GM21723 (cell line): ENCODE results near the gene KLHL26.

Experiments
- ATAC-seq: cut with Tn5 transposase; IDR thresholded peaks from one replicate; pipeline ENCODE4 v1.9.1; 2021; ENCODE audit warnings: mild to moderate bottlenecking, moderate library complexity; ENCODE audit not compliant: unreplicated experiment

KLHL26 gene

DNA sequence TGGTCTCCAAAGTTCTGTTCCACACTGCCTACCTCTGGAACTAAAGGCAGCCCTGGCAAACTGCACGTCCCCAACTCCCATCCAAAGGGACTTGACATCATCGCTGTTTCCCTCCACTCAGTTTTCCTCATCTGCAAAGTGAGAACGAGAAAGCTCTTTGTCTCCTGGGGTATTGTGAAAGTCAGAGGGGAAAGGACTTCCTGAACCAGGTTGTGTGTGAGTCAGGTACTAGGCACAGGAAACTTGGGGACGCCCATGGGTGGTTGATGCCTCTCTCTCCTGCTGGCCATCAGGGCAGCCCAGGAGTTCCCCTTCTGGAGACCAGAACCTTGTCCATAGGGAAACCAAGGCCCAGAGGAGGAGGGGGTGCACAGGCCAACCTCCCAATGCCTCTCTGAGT, 35.0 kb upstream of the KLHL26 start:
- no peak for ATAC-seq

GRCh38 chr19:18603255-18603957, 33.4 kb upstream of the KLHL26 start:
- no peak for ATAC-seq

DNA sequence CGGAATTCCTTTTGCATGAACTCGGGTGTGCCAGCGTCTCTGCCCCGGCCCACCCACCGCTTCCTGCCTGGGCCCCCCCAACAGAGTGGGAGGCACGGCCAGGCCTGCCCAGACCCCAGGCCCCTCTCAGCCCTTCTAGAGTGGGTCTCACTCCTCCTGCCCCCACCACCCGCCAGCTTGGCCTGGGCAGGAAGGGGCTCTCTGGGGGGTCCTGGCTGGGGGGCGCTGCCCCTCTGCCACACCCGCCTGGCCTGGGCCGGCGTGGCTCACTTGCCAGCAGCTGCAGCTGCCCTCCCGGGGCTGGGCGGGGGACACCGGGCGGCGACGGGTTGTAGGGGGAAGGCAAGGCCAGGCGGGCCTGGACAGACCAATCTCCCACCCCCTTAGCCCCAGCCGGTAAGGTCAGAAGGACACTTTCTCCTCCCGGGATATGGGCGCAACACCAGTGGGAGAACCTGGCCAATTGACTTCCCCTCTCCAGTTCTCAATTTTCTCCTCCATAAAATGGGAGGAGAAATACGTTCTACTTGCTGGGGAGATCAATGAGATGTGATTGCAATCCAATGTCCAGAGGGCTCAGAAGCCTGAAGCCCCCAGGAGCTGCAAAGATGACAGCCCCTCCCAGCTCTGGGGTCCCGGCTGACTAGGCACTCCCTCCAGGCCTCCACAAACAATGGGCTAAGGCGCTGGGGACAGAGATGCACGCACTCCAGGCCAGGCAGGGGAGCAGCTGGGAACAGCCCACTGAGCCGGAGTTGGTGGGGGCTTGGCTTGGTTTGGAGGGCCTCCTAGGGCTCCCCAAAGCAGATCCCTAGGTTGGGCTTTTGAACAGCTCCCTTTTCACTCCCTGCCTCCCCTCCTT, 32.6 kb upstream of the KLHL26 start:
- ATAC-seq = no peak

DNA sequence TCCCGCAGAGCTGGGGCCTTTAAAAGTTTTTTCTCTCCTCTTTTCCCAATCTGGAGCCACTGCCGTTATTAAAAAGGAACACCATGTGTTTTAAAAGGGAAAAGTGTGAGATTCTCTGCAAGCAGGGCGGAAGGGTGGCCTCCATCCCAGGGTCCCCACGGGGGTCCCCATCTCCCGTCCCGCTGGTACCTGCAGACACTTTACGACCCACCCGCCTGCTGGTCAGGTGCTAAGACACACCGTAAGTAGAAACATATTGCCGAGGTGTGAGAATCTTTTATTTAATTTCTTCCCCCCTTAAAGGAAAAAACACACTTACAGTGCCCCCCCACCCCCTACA, 32.0 kb upstream of the KLHL26 start:
- ATAC-seq = no peak

GRCh38 chr19:18605196-18605545, 31.7 kb upstream of the KLHL26 start:
- no peak for ATAC-seq

GRCh38 chr19:18605546-18606280, 31.1 kb upstream of the KLHL26 start:
- no peak for ATAC-seq

GRCh38 chr19:18606281-18607225, 30.3 kb upstream of the KLHL26 start, which contains the start of gene CRLF1:
Gene CRLF1 (minus strand): TSS chr19:18606799. CDS start chr19:18606656, 143 bp downstream.
- no peak for ATAC-seq

DNA sequence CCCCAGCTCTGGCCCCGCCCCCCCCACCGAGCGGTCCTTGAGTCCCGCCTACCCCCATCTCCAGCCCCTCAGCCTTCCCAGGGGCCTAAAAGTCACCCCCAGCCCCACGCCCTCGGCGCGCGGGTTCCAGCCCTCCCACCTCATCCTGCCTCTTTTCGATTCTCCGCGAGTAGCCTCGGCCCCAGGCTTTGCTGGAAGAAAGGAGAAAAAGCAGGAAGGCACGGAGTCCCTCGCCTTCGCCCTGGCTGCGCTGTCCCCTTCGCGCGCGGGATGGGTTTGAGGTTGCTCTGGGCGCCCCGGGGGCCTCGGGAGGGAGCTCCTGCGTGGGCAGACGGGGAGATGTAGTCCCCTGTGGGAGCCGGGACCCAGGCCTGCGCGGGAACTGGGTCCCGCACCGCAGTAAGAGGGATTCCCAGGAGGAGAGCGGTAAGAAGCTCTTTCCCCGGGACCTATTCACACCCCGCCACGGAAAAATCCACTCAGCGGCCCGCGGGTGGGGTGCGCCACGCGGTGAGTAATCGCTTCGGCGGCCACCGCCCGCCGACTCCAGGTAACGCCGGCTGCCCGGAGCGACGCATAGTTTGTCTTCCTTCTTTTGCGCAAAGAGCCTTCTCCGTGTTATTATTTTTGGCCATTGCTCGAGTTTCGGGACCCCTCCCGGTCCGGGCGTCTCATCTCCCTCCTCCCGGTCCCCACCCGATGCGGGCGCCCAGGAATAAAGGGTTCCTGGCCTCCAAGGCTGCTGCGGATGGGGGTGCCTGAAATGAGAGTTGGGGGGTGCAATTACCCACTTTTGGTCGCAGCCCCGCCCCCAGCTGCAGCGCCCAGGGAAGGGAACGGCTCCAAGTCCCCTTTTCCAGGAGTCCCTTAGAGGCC, 29.4 kb upstream of the KLHL26 start:
- no peak for ATAC-seq

GRCh38 chr19:18608102-18608804, 28.6 kb upstream of the KLHL26 start:
- no peak for ATAC-seq

DNA sequence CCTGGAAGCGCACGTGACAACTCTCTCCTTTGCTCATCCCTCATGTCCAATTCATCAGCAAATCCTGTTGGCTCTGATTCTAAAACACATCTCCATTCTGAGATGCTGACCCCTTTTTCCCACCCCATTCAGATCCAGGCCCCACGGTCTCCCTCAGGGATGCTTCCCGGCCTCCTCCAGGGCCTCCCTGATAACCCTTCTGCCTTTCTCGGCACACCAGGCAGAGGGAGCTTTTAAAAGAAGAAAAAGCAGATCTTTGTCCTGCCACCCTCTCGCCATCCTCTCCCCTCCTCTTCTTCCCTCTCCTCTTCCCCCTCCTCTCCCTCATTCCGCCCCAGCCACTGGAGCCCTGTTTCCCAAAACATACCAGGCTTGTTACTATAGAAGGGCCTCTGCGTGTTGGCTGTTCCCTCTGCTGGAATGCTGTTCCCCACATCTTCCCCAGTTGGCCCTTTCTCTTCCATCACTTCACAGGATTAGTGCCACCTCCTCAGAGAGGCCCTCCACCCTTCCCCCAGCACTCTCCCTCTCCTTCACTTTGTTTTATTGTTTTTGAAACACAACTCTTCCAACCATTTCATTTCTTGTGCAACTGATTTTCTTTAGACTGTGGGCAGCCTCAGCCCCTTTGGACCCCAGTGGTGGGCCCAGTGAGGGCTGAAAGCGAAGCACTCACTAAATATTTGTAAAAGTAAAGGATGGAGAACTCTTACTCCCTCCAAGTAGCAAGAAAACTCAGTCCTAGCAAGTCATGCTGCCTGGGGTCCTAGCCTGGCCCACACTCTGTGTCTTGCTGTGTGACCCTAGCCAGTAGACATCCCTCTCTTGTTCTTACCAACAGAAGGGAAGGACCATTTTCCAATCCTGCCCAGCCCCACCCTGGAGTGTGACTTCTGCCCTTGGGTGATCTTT, 27.8 kb upstream of the KLHL26 start:
- ATAC-seq = no peak

- no peak for ATAC-seq
Measured at GRCh38 chr19:18609717-18610051, 27.1 kb upstream of the KLHL26 start.

- no peak for ATAC-seq
Measured at GRCh38 chr19:18610245-18610555, 26.6 kb upstream of the KLHL26 start.

GRCh38 chr19:18610556-18611326, 26.1 kb upstream of the KLHL26 start:
- no peak for ATAC-seq

DNA sequence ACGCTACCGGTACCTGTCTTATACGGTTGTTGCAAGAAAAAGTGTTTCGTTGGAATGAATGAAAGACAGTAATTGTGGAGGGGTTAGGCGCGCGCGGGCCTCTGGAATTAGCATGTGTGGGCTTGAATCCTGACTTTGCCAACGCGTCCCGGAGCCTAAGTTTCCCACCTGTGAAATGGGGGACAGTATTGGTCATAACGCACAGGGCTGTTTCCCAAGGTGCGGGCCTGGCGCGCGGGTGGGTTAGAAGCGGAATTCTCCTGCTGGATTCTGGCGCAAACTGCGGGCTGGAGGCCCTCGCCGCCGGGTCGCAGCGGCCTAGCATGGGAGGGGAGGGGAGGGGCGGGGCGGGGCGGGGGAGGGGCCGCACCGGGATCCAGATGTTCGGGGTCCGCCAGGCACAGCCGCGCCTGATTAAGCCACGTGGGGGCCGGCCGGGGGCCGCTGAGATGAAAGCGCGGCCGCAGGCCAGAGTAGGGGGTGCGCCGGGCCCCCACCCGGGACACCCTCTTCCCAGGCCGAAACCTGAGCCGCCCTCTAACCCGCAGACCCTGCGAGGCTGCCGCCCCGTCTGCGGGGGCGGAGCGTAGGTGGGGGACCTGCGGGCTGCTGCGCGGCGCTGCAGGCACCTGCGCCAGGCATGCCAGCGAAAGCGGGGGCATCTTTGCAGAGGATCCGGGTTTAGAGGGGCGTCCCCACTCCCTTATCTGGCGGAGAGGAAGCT, 25.3 kb upstream of the KLHL26 start:
- no peak for ATAC-seq

DNA sequence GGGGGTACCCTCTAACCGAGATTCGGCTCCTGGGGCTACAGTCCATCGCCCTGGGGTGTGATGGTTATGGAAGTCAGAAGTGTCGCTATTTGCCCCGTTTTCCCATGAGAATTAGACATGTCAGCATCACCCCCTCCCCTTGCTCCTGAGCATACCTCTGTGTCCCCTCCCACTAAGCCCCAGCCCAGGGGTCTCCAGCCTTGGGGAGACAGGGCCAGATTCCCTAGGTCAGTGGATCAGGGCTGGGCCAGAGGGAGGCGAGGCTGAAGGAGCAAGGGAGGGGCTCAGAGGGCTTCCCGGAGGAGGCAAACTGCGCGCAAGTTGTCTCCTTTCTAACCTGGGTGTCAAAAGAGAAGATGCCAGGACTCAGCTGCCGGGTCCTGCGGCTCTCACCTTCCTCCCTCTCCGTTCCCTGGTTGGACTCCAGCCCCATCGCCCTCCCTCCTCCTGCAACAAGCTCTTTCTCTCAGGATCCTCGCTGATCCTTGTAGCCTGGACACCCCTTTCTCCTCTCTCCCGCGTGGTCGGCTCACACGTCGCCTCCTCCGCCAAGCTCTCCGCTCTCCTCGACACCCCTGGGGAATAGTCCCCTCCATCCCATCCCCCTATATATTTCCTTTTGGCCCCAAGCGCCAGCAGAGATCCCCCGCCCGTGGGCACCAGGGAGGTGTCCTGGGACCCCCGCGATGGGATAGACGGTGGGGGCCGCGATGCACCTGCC, 24.6 kb upstream of the KLHL26 start:
- no peak for ATAC-seq
